Brain pericyte (primary cell): Measurements from ENCODE around the gene LRBA.

Experiments used
- DNase-seq: peaks from one replicate; pipeline ENCODE4 v3.0.0-alpha.2; 2012; ENCODE audit warnings: low read depth, low spot score

The LRBA gene

GRCh38 chr4:150367326-150367725 lies 647.8 kb downstream of the LRBA start:
- no peak for DNase-seq

- no peak for DNase-seq
Observed at GRCh38 chr4:150366487-150366999, 648.5 kb downstream of the LRBA start.

- DNase-seq, result no peak
Observed at GRCh38 chr4:150363721-150364688, 651.1 kb downstream of the LRBA start.

- no peak for DNase-seq
Observed at GRCh38 chr4:150358691-150359090, 656.4 kb downstream of the LRBA start.

- DNase-seq, result no peak
Observed at GRCh38 chr4:150357829-150358228, 657.3 kb downstream of the LRBA start.

- DNase-seq, result no peak
Observed at GRCh38 chr4:150355858-150356455, 659.1 kb downstream of the LRBA start.

- no peak for DNase-seq
Observed at GRCh38 chr4:150355418-150355817, 659.7 kb downstream of the LRBA start.

- no peak for DNase-seq
Observed at GRCh38 chr4:150354214-150354796, 660.8 kb downstream of the LRBA start.

GRCh38 chr4:150348079-150348478 lies 667.0 kb downstream of the LRBA start:
- no peak for DNase-seq

- no peak for DNase-seq
Observed at GRCh38 chr4:150345207-150345744, 669.8 kb downstream of the LRBA start.

GRCh38 chr4:150343796-150344195 lies 671.3 kb downstream of the LRBA start:
- no peak for DNase-seq

- no peak for DNase-seq
Observed at GRCh38 chr4:150342945-150343344, 672.1 kb downstream of the LRBA start.

- DNase-seq, result no peak
Observed at GRCh38 chr4:150337734-150338133, 677.4 kb downstream of the LRBA start.

GRCh38 chr4:150336676-150337412 lies 678.2 kb downstream of the LRBA start:
- no peak for DNase-seq

- DNase-seq, result no peak
Observed at GRCh38 chr4:150332961-150333360, 682.1 kb downstream of the LRBA start.

GRCh38 chr4:150332086-150332485 lies 683.0 kb downstream of the LRBA start:
- no peak for DNase-seq

- no peak for DNase-seq
Observed at GRCh38 chr4:150329373-150329772, 685.7 kb downstream of the LRBA start.

GRCh38 chr4:150328496-150328895 lies 686.6 kb downstream of the LRBA start:
- DNase-seq, result no peak

GRCh38 chr4:150327262-150327780 lies 687.8 kb downstream of the LRBA start:
- no peak for DNase-seq

- DNase-seq, result no peak
Observed at GRCh38 chr4:150325872-150326271, 689.2 kb downstream of the LRBA start.
